AG09319 (cell line): Measurements from ENCODE around the gene LIF.

Source experiments
- DNase-seq: peaks from one replicate; pipeline ENCODE4 v3.0.0-alpha.2; 2010; ENCODE audit warnings: low read depth; ENCODE audit errors: extremely low read depth
- TF ChIP-seq, protein P1 (sequence below): IDR thresholded peaks from 2 replicates; pipeline ENCODE4 v1.5.1; 2011; ENCODE audit warnings: low read depth, mild to moderate bottlenecking, inconsistent platforms, low read length, moderate library complexity

Gene LIF

DNA sequence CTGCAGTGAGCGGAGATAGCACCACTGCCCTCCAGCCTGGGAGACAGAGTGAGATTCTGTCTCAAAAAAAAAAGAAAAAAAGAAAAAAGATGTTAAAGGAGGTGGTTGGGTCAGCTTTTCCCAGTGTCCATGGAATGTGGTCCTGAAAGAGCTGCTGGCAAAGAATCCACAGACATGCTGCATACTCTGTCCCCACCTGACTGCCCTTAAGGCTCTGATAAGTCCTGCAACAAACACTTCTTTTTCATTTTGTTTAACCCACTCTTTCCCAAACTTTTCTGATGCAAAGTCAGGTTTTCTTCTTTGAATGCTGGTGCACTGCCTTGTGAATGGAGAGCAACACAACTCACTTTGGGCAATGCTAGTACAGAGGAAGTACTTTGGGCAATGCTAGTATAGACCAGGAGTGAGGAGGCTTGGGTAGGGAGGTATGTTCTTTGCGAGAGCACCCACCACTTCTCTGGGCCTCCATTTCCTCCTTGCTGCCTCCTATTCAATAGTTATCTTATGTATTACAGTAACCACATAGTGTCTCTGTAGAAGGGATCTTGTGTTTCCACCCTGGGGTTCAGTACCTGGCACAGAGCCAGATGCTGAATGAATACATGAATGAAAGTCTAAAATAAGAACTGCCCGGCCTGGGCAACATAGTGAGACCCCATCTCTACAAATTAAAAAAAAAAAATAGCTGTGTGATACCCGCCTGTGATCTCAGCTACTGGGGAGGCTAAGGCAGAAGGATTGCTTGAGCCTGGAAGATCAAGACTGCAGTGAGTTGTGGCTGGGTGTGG is 18.9 kb downstream of the LIF start:
- no peak for DNase-seq
- TF ChIP-seq, protein P1, sequence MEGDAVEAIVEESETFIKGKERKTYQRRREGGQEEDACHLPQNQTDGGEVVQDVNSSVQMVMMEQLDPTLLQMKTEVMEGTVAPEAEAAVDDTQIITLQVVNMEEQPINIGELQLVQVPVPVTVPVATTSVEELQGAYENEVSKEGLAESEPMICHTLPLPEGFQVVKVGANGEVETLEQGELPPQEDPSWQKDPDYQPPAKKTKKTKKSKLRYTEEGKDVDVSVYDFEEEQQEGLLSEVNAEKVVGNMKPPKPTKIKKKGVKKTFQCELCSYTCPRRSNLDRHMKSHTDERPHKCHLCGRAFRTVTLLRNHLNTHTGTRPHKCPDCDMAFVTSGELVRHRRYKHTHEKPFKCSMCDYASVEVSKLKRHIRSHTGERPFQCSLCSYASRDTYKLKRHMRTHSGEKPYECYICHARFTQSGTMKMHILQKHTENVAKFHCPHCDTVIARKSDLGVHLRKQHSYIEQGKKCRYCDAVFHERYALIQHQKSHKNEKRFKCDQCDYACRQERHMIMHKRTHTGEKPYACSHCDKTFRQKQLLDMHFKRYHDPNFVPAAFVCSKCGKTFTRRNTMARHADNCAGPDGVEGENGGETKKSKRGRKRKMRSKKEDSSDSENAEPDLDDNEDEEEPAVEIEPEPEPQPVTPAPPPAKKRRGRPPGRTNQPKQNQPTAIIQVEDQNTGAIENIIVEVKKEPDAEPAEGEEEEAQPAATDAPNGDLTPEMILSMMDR, result no peak

DNA sequence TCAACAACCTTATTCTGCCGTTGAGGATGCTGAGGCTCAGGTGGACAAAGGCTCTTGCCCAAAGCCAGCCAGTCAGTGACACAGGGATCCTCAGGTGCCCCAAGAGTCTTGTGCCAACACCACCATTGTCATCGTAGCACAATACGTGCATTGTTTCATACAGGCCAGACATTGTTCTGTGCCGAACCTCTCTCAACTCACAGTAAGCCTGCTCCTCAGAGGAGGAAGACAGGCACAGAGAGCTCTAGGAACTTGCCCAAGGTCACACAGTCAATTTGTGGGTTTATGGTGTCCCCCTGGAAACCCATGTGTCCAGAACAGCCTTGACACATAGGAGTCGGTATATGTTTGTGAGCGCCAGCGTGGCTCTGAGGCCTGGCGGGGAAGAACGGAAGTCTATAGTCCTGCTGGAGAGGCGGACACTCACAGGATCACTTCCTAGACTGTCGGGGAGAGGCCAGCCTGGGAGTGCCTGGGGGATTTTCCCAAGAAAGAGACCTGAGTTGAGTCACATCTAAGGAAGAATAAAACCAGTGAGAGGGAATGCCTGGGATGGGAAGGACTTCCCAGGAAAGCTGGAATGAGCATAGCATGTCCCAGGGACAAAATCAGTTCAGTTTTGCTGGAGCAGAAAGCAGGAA is 20.2 kb downstream of the LIF start:
- DNase-seq, result no peak
- TF ChIP-seq, protein P1, result no peak

DNA sequence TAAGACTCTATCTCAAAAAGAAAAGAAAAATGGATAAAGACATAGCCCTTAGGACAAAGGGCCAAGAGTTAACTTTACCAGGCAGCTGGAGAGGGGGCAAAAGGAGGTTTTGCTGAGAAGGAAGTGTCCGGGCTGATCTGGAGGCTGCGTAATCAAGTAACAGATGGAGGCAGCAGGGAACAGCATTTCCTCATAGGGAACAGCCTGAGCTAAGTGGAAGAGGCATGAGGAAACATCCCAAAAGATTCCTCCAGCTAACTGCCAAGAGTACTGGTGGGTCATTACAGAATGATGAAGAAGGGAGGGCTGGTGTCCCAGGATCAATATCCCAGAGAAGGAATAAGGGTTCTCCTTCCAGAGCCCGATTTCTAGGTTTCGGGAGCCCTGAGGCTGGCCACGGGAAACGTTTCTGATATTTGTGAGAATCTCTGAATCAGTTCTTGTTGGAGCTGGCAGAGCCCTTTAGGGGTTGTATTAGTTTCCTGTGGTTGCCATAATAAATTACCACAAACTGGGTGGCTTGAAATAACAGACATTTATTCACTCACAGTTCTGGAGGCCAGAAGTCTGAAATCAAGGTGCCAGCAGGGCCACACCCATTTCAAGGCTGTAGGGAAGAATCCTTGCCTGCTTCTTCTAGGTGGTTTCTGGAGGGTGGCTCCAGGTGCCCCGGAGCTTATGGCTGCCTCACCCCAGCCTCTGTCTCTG is 21.2 kb downstream of the LIF start:
- no peak for DNase-seq
- TF ChIP-seq, protein P1, result no peak

DNA sequence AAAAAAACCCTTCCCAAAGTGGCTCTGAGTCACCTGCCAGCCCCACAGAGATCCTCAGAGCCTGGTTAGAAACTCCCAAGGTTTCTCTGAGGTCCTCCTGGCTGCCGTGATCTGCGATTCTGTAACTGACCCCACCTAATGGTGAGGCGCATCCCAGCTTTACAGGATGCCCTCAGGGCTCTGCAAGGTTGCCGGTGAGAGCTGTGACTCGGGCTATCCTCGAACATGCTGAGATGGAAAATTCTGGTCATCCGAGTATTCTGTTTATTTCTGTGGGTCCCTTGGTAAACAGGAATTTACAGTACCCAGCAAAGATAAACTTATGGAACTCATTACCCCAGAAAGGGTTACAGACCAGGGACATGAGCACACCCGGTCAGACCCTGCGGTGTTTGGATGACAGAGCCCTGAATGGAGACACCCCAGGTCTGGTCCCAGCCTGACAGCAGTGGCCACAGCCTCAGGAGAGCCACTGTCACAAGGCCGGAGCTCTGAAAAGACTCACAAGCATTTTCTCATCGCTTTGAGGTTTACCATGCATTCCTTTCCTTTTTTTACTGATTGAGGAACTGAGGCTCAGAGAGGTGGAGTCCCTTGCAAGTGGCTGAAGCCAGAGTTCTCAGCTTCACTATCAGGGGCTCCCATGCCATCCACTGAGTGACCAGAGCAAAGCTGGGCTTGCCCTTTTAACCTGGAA is 22.2 kb downstream of the LIF start:
- TF ChIP-seq, protein P1, result no peak
- DNase-seq, result no peak

DNA sequence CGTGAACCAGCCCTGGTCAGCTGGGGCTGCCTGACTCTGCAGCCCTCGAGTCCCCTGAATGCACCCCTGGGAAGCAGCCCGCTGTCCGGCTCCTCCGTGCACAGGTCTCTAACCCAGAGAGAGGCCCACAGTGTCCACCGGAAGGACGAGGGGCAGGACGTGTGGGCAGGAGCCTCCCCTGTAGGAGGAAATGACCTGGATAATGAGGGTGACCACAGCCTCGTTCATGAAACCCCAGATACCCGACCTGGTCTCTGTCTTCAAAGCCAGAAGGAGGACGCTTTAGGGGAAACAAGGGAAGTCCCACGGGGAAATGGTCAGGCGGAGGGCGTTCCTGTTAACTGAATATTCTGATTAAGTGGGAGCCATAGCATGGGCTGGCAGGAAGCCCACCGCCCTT is 23.3 kb downstream of the LIF start:
- DNase-seq, result no peak
- TF ChIP-seq, protein P1, result no peak

DNA sequence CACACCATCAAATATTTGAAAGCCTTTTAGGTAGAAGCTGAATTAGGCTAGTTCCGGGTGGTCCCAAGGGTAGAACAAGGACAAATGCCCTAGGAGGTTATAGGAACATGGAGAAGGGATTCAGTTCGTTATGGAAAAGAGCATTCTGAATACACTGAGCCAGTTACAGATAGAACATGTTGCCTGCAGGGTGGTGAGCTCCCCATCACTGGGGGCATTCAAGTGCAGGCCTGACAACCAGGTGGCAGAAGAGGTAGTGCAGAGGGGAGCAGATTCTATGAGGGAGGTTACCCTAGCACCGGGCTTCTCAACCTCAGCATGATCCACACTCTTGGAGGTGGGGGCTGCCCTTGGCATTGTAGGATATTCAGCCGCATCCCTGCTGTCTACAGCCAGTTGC is 24.2 kb downstream of the LIF start:
- no peak for DNase-seq
- TF ChIP-seq, protein P1, result no peak
